ENCODE data around the gene SGMS1.

The SGMS1 gene

DNA sequence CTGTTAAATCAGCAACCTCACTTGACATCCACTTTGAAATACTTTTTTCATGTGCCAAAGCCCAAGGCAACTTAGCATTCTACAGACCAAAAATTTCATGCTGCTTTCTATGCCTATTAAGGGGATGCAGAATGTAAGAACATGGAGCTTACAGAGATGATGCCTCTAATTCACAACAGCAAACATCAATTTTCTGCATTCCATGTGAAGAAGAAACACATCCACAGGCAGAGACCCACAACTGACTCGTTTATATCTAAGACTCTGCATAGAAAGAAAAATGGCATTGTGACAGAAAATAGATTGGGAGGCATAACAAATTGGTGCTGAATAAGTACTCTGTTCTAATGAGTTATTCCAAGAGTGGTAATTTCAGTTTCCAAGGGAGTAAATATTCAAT, 107.6 kb downstream of the SGMS1 start:
- TF ChIP-seq, protein P1, sequence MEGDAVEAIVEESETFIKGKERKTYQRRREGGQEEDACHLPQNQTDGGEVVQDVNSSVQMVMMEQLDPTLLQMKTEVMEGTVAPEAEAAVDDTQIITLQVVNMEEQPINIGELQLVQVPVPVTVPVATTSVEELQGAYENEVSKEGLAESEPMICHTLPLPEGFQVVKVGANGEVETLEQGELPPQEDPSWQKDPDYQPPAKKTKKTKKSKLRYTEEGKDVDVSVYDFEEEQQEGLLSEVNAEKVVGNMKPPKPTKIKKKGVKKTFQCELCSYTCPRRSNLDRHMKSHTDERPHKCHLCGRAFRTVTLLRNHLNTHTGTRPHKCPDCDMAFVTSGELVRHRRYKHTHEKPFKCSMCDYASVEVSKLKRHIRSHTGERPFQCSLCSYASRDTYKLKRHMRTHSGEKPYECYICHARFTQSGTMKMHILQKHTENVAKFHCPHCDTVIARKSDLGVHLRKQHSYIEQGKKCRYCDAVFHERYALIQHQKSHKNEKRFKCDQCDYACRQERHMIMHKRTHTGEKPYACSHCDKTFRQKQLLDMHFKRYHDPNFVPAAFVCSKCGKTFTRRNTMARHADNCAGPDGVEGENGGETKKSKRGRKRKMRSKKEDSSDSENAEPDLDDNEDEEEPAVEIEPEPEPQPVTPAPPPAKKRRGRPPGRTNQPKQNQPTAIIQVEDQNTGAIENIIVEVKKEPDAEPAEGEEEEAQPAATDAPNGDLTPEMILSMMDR (conservative IDR thresholded peaks at IDR 0.05; ENCODE audit: low read length), result no peak
- no peak for DNase-seq (ENCODE audit: low read depth)
- H3K4me3 ChIP-seq (ENCODE audit: low read length), result no peak overlapping the region

DNA sequence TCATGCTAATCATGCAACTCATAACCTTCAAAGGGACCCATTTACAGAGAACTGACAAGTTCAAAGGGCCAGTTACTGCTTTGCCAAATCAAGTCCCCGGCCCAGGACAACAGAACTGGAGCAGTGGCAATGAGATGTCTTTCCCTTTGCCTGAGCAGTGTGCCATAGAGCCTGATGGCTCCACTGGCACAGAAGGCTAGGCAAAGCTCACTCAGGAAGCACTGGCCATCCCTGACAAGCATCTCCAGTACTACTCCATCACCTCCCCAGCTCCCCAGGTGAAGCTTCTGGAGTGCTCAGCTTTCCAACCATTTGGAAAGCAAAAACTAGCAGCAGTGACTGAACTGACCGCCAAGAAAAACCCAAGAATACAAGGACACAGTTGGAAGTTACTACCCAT, 108.3 kb downstream of the SGMS1 start:
- TF ChIP-seq, protein P1 (conservative IDR thresholded peaks at IDR 0.05; ENCODE audit: low read length), result no peak

DNA sequence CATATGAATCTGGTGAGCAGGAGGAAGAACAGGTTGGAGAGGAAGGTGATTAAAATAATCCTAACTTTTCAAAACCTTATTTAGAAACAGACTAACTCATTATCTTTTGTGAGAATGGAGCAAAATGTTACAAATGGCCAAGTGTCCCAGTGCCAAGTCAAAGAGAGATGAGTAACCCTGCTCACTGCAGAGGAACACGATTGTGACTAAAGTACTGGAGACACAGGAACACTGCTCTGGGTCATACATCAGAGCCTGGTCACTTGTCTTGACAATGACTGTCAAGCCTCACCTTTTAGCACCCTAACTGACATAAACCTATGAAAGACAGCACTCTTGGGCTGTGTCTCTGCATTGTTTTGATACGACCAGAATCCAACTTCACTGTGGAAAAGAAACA, 108.8 kb downstream of the SGMS1 start:
- no peak for DNase-seq (ENCODE audit: low read depth)
- no peak overlapping the region for H3K4me3 ChIP-seq (ENCODE audit: low read length)
- TF ChIP-seq, protein P1 (conservative IDR thresholded peaks at IDR 0.05; ENCODE audit: low read length), result no peak

More for the DNA sequence above, 108.3 kb downstream of the SGMS1 start:
- H3K4me3 ChIP-seq (ENCODE audit: low read length), result no peak overlapping the region
- DNase-seq (ENCODE audit: low read depth), result no peak

DNA sequence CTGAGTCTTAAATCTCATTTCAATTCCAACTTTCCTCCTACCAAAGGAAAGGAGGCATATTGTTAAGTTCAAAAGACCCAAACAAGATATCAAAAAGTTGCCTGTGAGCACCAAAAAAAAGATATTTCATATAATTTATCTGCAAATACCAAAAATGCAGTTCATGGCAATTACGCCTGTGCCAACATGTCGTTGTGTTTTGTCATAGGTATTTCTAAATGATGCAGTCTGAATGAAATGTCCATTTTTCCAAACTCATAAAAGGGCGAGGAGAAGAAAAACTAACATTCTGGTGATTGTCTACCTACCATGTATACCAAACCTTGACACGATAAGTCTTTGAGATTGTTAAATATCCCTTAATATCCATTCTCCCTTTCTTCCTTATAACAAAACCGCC, 109.8 kb downstream of the SGMS1 start:
- no peak overlapping the region for H3K4me3 ChIP-seq (ENCODE audit: low read length)
- TF ChIP-seq, protein P1 (conservative IDR thresholded peaks at IDR 0.05; ENCODE audit: low read length), result no peak
- DNase-seq (ENCODE audit: low read depth), result no peak

DNA sequence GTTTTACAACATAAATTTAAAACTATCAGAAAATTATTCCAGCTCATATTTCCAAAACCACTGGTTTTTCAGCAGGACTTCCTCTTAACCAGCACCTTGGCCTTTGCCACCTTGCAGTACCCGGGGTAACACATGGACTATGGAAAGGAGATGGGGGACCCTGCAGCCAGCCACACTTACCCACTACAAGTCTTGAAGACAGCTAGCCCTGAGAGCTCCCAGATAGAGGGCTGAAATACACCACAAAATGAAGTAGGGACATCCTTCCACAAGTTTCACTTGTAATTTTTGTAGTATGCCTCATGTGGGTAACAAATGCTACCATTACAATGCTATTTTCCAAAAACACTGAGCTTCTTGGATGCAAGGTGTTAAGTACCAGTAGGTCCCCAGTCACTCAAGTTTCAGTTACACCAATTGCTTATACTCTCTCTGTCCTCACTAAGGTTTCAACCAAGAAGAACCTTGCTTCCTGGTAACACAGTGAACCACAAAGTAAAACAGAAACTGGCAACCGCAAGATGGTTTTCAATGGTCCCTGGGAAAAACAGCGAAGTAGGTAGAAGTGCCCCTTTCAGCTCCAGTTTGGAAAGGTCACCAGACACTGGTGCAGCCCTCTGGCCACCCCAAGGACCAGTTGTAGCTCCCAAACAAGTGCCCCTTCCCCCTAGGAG, 110.9 kb downstream of the SGMS1 start:
- TF ChIP-seq, protein P1 (conservative IDR thresholded peaks at IDR 0.05; ENCODE audit: low read length), result no peak
- H3K4me3 ChIP-seq (ENCODE audit: low read length), result no peak overlapping the region
- no peak for DNase-seq (ENCODE audit: low read depth)

DNA sequence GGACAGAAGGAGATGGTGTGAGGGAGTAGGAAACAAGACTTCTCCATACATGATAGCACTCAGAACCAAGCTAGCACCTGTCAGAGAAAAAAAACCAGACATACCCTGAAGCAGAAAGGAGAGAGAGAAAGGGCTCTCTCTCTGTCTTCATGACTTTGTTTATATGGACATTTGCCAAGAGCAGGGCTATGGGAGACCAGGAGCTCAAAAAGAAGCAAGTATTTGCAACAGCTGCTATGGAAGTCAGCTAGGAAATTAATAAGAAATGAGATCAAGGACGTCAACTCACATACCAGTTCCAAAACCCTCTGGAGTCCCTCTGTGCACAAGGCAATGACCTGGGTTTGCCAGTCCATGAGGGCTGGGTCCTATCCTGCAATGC, 111.6 kb downstream of the SGMS1 start:
- TF ChIP-seq, protein P1 (conservative IDR thresholded peaks at IDR 0.05; ENCODE audit: low read length), result no peak
- H3K4me3 ChIP-seq (ENCODE audit: low read length), result no peak overlapping the region
- no peak for DNase-seq (ENCODE audit: low read depth)

DNA sequence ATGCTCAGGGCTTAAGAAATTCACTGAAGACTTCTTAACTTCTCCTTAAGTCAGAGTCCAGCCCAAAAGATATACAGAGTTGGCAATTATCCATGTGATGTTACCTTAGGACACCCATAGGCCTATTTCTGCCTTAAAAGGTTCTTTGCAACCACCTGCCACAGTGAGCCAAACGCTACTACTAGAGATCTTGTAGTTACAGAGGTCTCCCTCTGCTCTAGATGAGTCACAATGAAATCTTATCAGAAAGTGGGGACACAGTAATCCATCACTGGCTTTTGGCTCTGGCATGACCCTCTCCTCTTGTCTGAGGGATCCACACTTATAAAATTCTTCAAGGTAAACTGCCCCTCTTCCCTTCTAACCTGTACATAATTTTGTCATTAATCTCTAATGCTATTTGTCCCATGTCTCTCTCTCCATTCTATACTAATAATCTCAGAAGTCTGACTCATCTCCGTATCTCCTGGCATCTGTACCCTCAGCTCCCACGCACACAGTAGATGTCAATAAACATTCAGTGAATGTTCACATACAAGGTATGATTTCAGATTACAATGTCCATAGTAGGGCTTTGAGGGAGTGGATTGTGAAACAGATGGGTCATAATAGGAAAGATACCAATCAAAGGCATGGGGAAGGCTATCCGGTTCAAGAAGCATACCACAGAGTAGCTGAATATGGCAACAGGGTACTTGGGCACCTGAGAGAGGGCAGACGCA, 112.1 kb downstream of the SGMS1 start:
- H3K4me3 ChIP-seq (ENCODE audit: low read length), result no peak overlapping the region
- DNase-seq (ENCODE audit: low read depth), result no peak
- TF ChIP-seq, protein P1 (conservative IDR thresholded peaks at IDR 0.05; ENCODE audit: low read length), result no peak
